DMS 273 (cell line): ENCODE results near the gene ARMC3.
A peak's percentile ranks its signal among the peaks of the same experiment; 100 is the strongest.
"Not testable (repeated sequence)": the region's sequence is repeated elsewhere in the genome, so short reads cannot be mapped to it uniquely, and the experiment has no call there.

Source experiments
- DNase-seq: peaks from one replicate; lab custom pipeline; 2025; ENCODE audit not compliant: unreplicated experiment; lab: John Stamatoyannopoulos, UW

The ARMC3 gene, protein sequence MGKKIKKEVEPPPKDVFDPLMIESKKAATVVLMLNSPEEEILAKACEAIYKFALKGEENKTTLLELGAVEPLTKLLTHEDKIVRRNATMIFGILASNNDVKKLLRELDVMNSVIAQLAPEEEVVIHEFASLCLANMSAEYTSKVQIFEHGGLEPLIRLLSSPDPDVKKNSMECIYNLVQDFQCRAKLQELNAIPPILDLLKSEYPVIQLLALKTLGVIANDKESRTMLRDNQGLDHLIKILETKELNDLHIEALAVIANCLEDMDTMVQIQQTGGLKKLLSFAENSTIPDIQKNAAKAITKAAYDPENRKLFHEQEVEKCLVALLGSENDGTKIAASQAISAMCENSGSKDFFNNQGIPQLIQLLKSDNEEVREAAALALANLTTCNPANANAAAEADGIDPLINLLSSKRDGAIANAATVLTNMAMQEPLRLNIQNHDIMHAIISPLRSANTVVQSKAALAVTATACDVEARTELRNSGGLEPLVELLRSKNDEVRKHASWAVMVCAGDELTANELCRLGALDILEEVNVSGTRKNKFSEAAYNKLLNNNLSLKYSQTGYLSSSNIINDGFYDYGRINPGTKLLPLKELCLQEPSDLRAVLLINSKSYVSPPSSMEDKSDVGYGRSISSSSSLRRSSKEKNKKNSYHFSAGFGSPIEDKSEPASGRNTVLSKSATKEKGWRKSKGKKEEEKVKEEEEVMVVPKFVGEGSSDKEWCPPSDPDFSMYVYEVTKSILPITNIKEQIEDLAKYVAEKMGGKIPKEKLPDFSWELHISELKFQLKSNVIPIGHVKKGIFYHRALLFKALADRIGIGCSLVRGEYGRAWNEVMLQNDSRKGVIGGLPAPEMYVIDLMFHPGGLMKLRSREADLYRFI

DNA sequence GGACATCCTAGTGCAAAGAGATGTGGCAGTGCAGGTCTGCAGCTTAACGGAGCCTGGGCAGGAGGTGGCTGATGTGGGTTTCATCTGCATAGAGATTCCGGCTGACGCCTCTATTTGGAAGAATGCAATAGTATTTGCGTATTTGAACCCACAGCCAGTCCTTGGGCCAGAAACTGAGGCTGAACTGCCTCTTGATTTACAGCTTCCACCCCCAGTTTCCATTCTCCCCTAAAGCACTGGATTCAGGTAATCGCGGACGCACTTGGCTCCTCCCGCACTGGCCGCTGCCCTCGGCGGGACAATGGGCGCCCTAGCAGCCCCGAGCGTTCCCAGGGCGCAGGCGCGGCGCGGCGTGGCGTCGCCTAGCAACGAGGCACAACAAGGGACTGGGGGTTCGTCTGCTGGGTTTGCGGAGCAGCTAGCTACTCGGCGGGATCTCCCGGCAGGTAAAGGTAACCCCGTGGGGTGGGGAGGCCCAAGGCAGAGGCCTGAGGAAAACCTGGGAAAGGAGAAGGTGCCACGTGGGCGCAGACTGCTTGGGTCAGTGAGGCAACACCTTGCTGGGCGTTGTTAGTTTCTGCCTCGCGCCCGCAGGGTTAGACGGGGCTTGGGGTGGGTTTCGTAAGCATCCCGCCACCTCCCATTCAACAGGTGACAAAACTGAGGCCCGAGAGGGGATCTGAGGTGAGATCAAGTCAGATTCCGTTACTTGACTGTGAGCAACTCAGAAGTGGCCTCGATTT, at the start of gene ARMC3:
TSS of gene ARMC3 (plus strand) at position 393 of the 743 bp plus-strand sequence. CDS start 3,944 bp downstream, outside the sequence.
- peak; percentile 84 for DNase-seq

DNA sequence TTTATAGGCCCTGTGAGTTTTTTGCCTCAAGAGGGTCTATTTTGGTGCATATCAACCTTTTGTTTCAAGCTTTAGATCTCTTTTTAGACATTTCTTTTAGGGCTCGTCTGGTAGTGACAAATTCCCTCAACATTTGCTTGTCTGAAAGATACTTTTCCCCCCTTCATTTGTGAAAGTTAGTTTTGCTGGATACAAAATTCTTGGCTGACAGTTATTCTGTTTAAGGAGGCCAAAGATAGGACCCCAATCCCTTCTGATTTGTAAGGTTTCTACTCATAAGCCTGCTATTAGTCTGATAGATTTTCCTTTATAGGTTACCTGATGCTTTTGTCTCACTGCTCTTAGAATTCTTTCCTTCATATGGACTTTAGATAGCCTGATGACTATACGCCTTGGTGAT, 36.1 kb upstream of the ARMC3 start:
- DNase-seq, result no peak

DNA sequence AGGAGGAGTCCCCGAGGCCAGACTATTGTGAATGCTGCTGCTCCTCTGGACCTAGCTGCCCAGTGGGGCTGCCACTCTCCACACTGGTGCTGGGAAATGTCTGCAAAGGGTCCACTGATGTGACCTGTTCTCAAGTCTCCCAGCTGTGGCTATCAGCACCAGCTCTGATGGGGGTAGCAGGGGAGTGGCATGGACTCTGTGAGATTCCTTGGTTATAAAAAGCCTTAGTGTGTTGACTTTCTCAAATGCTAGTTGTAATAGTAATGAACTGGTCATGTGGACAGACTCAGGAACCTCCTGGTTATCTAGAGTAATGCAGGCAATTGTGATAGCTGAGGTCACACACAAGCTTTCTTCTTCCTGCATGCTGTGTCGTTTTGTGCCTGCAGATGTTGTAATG, 34.1 kb upstream of the ARMC3 start:
- no peak for DNase-seq

DNA sequence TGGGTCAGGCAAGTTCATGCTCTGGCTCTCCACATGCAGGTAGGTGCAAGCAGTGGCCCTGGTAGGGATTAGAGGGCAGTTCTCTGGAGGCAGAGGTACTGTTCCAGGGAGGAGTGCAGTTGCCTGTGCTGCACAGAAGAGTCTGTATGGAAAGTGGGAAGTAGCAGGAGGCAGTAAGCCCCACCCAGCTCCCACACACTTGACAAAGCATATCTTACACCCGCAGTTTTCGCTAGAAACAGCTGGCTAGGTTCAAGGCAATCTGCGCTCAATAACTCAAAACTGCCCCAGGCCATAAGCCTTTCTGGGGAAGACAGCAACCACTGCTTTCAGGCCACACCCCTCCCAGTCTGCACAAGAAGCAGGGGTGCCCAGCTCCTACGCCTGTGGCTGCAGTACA, 33.1 kb upstream of the ARMC3 start:
- no peak for DNase-seq

DNA sequence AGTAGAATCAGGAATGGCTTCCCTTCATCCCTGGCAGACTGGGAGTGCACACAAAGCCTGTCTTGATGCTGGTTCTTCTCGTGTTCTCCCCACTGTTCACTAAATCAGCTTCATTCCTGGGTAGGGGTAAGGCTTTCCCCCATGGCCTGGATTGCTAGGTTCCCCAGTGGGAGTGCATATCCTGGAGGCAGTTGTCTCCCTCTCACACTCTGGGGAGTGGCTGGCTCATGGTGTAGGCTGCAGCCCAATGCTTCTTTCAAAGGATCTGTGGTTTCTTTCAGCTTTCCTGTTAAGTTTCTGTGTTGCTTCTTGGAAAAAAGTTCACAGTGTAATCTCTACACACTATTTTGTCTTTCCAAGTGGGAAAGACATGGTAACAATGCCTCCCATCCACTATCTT, 32.6 kb upstream of the ARMC3 start:
- DNase-seq, result no peak

DNA sequence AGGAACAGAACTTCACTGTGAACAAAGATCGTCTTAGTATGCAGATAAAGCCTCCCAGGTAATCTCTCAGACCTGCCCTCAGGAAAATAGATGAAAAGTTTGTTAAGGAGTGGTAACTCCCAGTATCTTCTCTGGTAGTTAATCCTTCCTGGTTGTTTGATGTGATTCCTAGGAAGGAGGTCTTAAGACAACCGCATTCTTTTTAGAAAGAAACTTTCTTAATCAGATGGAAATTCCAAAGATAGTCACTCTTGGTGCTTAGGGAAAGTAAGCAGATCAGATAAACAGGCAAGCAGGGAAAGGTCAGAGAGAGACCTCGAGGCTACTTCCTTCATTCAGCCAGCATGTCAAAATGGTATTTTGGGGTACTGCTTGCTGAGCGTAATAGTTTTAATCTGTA, 30.5 kb upstream of the ARMC3 start:
- DNase-seq, result no peak

DNA sequence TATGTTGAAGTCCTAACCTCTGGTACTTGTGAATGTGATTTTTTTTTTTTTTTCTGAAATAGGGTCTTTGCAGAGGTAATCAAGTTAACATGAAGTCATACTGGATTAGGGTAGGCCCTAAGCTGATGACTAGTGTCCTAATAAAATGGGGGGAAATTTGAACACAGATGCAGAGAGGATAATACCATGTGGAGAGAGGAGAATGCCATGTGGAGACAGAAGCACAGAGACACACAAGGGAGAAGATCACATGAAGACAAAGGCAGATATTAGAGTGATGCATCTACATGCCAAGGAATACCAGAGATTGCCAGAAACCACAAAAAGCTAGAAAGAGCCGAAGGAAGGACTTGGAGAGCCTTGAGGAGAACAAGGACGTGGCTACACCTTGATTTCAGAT, 28.5 kb upstream of the ARMC3 start:
- no peak for DNase-seq

DNA sequence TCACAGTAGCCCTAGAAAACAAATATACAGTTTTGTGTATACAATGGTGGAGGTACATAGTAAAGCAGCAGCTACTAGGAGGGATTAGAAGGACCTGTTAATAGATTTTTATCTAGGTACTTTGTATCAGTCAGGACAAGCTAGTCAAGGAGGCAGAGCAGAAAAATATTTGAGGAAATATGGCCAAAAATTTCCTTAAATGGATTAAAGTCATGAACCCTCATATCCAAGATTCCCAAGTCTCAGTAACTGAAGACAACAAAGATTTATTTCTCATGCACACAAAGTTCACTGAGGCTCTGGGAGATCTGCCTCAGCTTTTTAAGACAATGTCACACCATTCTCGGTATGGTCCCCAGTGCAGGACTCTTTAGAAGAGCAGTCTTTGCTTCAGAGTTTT, 28.1 kb upstream of the ARMC3 start:
- DNase-seq, result no peak

DNA sequence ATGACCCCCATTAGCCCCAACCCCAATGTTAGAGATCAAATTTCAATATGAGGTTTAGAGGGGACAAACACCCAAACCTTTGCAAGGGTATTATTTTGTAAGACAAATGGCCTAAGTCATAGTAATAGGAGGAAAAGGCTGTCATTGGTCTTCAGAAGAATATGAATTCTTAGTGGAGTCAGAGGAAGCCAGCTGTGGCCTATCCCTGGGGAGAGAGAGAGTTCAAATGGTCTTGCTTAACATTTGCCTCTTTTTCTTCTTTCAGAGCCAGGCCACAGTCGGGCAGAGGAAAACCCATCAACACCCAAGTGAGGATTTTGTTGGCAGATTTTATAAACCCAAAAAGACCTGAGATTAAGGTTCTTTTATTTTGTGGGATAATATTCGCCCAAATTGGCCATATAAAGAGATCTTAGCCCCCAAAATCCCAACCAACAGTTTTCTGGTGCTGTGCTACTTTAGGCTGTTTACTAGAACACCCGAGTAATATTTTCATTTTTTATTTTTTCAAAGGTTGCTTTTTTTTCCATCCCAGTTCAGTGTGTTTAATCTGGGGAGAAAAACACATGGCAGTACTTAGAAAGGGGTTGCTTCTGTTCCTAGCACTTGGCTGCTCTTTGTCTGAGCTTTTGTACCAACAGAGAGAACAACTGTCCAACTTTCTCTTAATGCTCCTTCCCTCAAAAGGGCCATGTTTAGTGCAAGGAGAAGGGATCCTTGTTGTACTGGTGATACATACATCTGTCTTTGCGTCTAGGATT, 26.8 kb upstream of the ARMC3 start:
- no peak for DNase-seq

DNA sequence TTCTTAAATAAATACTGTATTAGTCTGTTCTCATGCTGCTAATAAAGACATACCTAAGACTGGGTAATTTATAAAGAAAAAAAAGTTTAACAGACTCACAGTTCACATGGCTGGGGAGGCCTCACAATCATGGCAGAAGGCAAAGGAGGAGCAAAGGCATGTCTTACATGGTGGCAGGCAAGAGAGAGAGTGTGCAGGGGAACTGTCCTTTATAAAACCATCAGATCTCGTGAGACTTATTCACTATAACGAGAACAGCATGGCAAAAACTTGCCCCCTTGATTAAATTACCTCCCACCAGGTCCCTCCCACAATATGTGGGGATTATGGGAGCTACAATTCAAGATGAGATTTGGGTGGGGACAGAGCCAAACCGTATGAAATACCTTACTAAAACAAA, 25.7 kb upstream of the ARMC3 start:
- DNase-seq, result not testable (repeated sequence)

DNA sequence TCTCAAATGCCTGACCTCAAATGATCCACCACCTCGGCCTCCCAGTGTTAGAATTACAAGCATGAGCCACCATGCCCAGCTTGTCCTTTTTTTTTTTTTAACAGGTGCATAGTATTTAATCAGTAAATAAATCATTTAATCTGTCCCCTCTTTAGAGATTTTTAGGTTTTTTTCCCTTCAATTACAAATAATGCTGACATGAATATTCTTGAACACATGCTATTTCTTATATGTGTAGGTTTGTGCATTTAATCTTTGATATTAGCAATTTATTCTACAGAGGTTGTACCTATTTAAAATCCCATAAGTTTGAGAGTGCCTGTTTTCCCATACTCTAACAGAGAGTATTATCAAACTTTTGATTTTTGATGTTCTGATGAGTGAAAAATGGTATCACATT, 24.2 kb upstream of the ARMC3 start:
- DNase-seq, result no peak

DNA sequence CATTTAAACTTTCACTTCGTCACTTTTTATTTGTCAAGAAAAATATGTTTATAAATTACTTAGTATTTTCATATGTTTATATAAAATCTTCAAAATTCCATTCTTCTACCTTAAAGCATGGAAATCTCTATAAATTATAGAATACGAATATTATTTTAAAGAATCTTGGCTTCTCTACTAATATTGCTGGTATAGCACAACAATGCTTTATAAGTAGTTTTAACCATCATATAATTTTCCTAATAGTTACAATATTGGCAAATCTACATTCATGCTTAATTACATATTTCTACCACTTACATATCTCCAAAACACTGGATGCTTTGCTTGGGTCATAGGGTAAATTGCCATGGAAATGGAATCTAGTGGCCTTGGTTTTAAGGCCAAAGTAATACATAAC, 21.1 kb upstream of the ARMC3 start:
- DNase-seq, result no peak

DNA sequence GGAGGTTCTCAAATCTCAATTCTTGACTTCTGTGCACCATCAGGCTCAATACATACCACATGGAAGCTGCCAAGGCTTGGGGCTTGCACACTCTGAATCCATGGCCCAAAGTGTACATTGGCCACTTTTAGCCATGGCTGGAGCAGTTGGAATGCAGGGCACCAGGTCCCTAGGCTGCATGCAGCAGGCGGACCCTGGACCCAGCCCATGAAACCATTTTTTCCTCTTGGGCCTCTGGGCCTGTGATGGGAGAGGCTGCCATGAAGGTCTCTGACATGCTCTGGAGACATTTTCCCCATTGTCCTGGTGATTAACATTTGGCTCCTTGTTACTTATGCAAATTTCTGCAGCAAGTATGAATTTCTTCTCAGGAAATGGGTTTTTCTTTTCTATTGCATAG, 19.0 kb upstream of the ARMC3 start:
- no peak for DNase-seq

DNA sequence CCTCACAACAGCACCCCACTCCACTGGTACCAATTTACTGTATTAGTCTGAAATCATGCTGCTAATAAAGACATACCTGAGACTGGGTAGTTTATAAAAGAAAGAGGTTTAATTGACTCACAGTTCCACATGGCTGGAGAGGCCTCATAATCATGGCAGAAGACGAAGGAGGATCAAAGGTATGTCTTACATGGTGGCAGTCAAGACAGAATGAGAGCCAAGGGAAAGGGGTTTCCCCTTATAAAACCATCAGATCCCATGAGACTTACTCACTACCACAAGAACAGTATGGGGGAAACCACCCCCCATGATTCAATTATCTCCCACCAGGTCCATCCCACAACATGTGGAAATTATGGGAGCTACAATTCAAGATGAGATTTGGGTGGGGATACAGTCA, 18.2 kb upstream of the ARMC3 start:
- not testable (repeated sequence) for DNase-seq

DNA sequence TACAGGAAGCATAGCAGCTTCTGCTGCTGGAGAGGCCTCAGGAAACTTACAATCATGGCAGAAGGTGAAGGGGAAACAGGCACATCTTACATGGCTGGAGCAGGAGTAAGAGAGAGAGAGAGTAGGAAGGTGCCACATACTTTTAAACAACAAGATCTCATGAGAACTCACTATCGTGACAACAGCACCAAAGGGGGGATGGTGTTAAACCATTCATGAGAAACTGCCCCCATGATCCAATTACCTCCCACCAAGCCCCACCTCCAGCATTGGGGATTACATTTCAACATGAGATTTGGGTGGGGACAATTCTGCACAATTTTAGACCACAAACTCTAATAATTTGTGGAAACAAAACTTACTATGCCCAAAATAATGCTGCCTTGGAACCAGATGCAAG, 16.8 kb upstream of the ARMC3 start:
- no peak for DNase-seq

DNA sequence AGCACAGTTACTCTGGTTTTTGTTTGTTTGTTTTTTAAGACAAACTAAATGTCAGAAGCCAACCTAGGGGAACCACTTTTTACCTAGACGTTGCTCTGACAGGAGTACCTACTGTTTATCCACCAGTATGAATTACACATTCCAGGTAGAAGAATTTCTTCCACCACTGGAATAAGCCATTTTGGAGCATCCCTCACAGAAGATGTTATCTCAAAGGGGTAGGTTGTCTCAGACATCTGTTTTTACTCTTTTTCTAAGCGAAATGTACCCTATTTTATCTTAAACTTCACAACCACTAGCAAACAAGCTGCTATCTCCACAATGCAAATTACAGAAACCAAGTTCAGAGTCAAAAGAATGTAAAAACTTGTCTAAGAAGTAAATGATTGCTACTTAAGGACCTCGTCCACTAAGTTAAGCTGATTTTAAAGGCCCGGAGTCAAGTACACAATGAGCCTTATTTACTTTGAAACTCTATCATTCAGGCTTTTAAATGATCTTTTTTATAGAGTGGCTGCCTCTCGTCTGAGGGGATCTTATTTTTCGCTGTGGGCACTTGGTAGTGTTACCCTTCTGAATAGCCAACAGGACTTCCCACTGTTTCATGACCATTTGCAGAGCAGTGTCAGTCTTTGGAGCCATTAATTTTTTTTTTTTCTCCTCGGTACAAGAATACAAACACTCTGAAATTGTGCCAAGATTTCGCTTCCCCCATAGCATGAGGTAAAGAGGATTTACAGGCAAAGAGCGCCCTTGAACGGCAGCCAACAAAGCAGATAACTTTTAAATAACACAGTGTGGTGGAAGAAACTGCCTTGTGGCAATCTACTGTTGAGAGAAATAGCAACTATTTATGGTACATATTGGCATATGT, 15.7 kb upstream of the ARMC3 start:
- peak; percentile 79 for DNase-seq

DNA sequence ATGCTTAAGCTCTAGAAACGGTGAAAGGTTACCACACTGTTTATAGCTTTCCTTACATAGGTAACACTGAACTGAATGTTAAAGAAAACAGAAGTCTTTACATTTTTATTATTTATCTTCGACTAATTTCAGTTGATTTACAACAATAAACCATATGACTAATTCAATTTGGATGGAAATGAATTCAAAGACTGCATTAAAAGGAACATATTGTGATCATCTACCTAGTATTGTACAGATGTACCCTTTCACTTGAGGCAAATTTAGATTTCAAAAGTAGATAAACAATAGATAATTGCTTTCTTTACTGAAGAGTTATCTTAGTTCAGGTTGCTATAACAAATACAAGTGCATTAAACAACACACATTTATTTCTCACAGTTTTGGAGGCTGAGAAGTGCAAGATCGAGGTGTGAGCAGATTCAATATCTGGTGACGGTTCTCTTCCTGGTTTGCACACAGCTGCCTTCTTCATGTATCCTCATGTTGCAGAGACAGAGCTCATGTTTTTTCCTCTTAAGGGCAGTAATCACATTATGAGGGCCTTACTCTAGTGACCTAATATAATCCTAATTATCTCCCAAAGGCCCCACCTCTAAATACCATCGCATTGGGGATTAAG, 15.0 kb upstream of the ARMC3 start:
- peak; percentile 10 for DNase-seq

DNA sequence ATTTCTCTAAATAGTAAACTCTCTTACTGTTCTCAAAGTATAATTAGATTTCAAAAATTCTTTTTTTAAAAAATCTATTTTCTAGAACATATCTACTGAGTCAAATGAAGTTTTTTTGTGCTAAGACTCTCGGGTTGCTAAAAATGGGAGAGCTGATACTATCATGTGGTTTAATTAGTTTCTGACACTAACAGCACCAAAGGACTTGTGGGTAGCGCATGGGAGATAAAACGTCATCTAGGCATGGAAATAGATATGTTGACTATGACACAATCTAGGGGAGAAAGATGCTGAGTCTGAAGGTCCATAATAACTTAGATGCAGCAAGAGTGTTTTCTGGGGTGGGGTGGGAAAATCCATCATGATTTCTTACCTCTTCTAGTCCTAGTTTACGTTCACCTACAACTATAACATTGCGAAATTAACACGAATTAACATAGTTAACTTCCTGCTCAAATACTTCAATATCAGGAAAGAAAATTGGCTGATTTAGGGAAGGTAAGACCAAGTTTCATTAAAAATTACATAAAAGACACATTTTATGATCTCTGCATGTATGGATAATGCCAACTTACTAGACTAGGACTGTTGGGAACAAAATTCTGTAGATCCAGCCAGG, 14.3 kb upstream of the ARMC3 start:
- no peak for DNase-seq

DNA sequence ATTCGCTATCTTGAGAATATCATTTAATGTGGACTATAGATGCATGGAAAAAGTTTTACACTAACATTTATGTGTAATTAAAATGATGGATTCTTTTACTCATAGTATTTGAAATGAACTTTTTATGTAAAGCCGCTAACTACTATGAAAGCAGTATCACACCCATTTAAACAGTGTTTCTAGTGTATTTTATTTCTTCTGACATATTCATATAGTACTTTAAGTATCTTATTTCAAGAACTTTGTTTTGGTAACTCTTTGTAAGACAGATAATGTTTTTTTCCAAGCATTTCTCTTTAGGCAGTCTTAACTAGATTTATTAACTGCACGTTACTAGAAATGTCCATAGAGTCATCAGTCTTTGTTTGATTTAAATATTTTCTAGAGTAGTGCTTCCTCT, 12.5 kb upstream of the ARMC3 start:
- DNase-seq, result no peak
